GM23338 (cell line): ENCODE data around the gene CTDP1. TPM values are rescaled to one million over a fixed set of nuclear protein-coding genes. Genes with fewer than 3 reads are reported as not detected.

ENCODE experiments used
- ATAC-seq: fragments of 200-7000 bp; cut with Tn5 transposase; 3 replicates; pipeline ENCODE4 v1.9.1; 2020
- DNase-seq: peaks from one replicate; pipeline ENCODE4 v3.0.0-alpha.2; 2015; ENCODE audit warnings: low spot score
- H2AFZ ChIP-seq: fragments of 200-600 bp; sonication (generic); 2 replicates; pipeline ENCODE4 v1.8.0; 2016; ENCODE audit warnings: antibody characterized with exemption, mild to moderate bottlenecking, moderate library complexity
- H3F3A ChIP-seq: fragments of 200-600 bp; sonication (generic); replicated peaks from 2 replicates; pipeline ENCODE4 v1.8.0; 2017; ENCODE audit warnings: antibody characterized with exemption, mixed run types, low read depth
- H3K27ac ChIP-seq: fragments of 200-600 bp; sonication (generic); 2 replicates; pipeline ENCODE4 v1.6.1; 2016; ENCODE audit warnings: low read depth
- H3K27me3 ChIP-seq: fragments of 200-600 bp; sonication (generic); 2 replicates; pipeline ENCODE4 v1.8.0; 2016; ENCODE audit warnings: mild to moderate bottlenecking, mixed run types, moderate library complexity; ENCODE audit not compliant: insufficient read depth
- H3K36me3 ChIP-seq: fragments of 200-600 bp; sonication (generic); 2 replicates; pipeline ENCODE4 v1.8.0; 2016; ENCODE audit warnings: mild to moderate bottlenecking; ENCODE audit not compliant: insufficient read depth
- H3K4me1 ChIP-seq: fragments of 200-600 bp; sonication (generic); 2 replicates; pipeline ENCODE4 v1.8.0; 2016; ENCODE audit warnings: mild to moderate bottlenecking, moderate library complexity; ENCODE audit not compliant: insufficient read depth
- H3K4me2 ChIP-seq: fragments of 200-600 bp; sonication (generic); 2 replicates; pipeline ENCODE4 v1.7.1; 2017; ENCODE audit warnings: mixed run types
- H3K4me3 ChIP-seq: fragments of 200-600 bp; sonication (generic); 2 replicates; pipeline ENCODE4 v1.6.1; 2016; ENCODE audit warnings: mixed run types
- H3K79me2 ChIP-seq: fragments of 200-600 bp; sonication (generic); replicated peaks from 2 replicates; pipeline ENCODE4 v1.8.0; 2017; ENCODE audit warnings: mild to moderate bottlenecking; ENCODE audit not compliant: insufficient read depth
- H3K9me2 ChIP-seq: fragments of 200-600 bp; sonication (generic); 2 replicates; pipeline ENCODE4 v1.8.0; 2017; ENCODE audit not compliant: insufficient read depth
- H4K20me1 ChIP-seq: fragments of 200-600 bp; sonication (generic); replicated peaks from 2 replicates; pipeline ENCODE4 v1.8.0; 2017; ENCODE audit warnings: mild to moderate bottlenecking; ENCODE audit not compliant: insufficient read depth
- H3K27ac Mint-ChIP-seq: 2 replicates; pipeline ENCODE4 v1.8.0; 2020; ENCODE audit warnings: inconsistent platforms, mild to moderate bottlenecking, moderate library complexity, mixed read lengths
- H3K27me3 Mint-ChIP-seq: 3 replicates; pipeline ENCODE4 v1.8.0; 2022; ENCODE audit warnings: low read depth, mild to moderate bottlenecking, moderate library complexity, mixed read lengths, inconsistent platforms; ENCODE audit not compliant: insufficient read depth, poor library complexity
- H3K36me3 Mint-ChIP-seq: 3 replicates; pipeline ENCODE4 v1.8.0; 2021; ENCODE audit warnings: low read depth, mild to moderate bottlenecking, inconsistent platforms, moderate library complexity, mixed read lengths
- H3K4me1 Mint-ChIP-seq: 3 replicates; pipeline ENCODE4 v1.8.0; 2020; ENCODE audit warnings: mild to moderate bottlenecking, inconsistent platforms, mixed read lengths
- H3K4me3 Mint-ChIP-seq: 3 replicates; pipeline ENCODE4 v1.8.0; 2021; ENCODE audit warnings: moderate library complexity, mild to moderate bottlenecking, inconsistent platforms, mixed read lengths
- H3K9me3 Mint-ChIP-seq: 3 replicates; pipeline ENCODE4 v1.8.0; 2020; ENCODE audit warnings: moderate library complexity, mild to moderate bottlenecking, inconsistent platforms, mixed read lengths
- CREB1 ChIP-seq: fragments of 250-450 bp; sonication (Bioruptor Pico); IDR thresholded peaks from 2 replicates; pipeline ENCODE4 v1.5.0; 2020; ENCODE audit warnings: low read depth, mild to moderate bottlenecking, moderate library complexity
- ETS1 ChIP-seq: IDR thresholded peaks from 2 replicates; pipeline ENCODE4 v1.6.1; 2016; ENCODE audit warnings: antibody characterized with exemption
- EZH2 ChIP-seq: fragments of 200-600 bp; sonication (generic); IDR thresholded peaks from one replicate; pipeline ENCODE4 v1.8.0; 2017; ENCODE audit warnings: antibody characterized with exemption, mild to moderate bottlenecking, low read depth; ENCODE audit not compliant: unreplicated experiment
- EZH2phosphoT487 ChIP-seq: fragments of 200-600 bp; sonication (generic); IDR thresholded peaks from one replicate; pipeline ENCODE4 v1.8.1; 2018; ENCODE audit warnings: antibody characterized with exemption; ENCODE audit not compliant: unreplicated experiment
- JUNB ChIP-seq: IDR thresholded peaks from one replicate; pipeline ENCODE4 v1.6.1; 2016; ENCODE audit warnings: antibody characterized with exemption; ENCODE audit not compliant: unreplicated experiment
- NANOG ChIP-seq: IDR thresholded peaks from 2 replicates; pipeline ENCODE4 v1.6.1; 2016; ENCODE audit warnings: antibody characterized with exemption, borderline replicate concordance
- POLR2AphosphoS5 ChIP-seq: IDR thresholded peaks from 2 replicates; pipeline ENCODE4 v1.6.1; 2016; ENCODE audit warnings: antibody characterized with exemption, low read depth
- STAT1 ChIP-seq: IDR thresholded peaks from one replicate; pipeline ENCODE4 v1.6.1; 2016; ENCODE audit warnings: antibody characterized with exemption; ENCODE audit not compliant: unreplicated experiment
- ZNF114 ChIP-seq: fragments of 250-450 bp; sonication (Bioruptor Pico); IDR thresholded peaks from 2 replicates; pipeline ENCODE4 v1.5.0; 2020; ENCODE audit warnings: mild to moderate bottlenecking, moderate library complexity
- ZNF331 ChIP-seq: fragments of 250-450 bp; sonication (Bioruptor Pico); IDR thresholded peaks from 2 replicates; pipeline ENCODE4 v1.5.0; 2020; ENCODE audit warnings: low read depth, mild to moderate bottlenecking, moderate library complexity
- polyA plus RNA-seq: library from polyadenylated mRNA; unstranded; fragments of >200 nt; fragmentation: Nextera tagmentation; extraction: Ambion mirVana; gene quantifications from 2 replicates; pipeline ENCODE4 v1.2.1, GENCODE V29; 2016
- total RNA-seq: library from RNA; depleted of rRNA; stranded (reverse); fragments of >200 nt; shearing (Covaris generic); gene quantifications from 2 replicates; pipeline ENCODE4 v1.2.3, GENCODE V29; 2014
- TF ChIP-seq, protein P1 (sequence below): fragments of 250-450 bp; sonication (Bioruptor Pico); IDR thresholded peaks from 2 replicates; pipeline ENCODE4 v1.5.0; 2020; ENCODE audit warnings: mild to moderate bottlenecking, moderate library complexity
- TF ChIP-seq, protein P2 (sequence below): IDR thresholded peaks from one replicate; pipeline ENCODE4 v1.6.1; 2018; ENCODE audit warnings: antibody characterized with exemption; ENCODE audit not compliant: unreplicated experiment
- TF ChIP-seq, protein P3 (sequence below), 2 experiments: fragments of 200-600 bp in 1 of 2; sonication (generic) in 1 of 2; conservative IDR thresholded peaks; 2 replicates each; pipeline versions ENCODE4 v1.5.1 to v1.6.1; 2016 to 2017; ENCODE audit warnings: antibody characterized with exemption in 2 of 2, low read depth in 2 of 2, mild to moderate bottlenecking in 2 of 2, moderate library complexity in 1 of 2

CTDP1 gene
- total and polyA plus RNA-seq, 2 experiments from 2014 or later: 9.4 to 51.6 TPM

DNA sequence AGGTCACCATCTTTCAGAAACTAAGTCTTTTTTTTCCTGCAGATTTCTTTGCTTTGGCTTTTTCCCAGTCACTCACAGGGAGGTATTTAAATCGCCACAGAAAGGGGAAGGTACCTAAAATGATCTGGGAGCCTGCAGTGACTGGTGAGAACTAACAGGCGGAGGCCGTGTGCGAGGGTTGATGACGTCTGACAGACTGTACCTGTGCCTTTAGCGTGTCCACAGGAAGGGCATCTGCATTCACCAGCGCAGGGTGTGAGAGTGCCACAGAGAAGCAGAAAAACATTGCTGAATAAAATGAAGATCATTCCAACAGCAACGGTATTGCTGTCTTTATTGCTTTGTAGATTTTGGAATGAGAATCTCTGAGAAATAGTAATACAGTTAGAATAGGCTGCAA lies 5.7 kb downstream of the CTDP1 start:
- no peak overlapping the region for H3K27ac ChIP-seq
- no peaks in the 10 kb centered on the region for H3K9me2 ChIP-seq
- Mint-ChIP-seq H3K36me3 (peaks cover 8% of the 10 kb centered on the region; the same call in 1 of the 3 replicates), H3K9me3 (no peaks in the 10 kb centered on the region), H3K4me3 (no peak overlapping the region), H3K27ac (no peak overlapping the region), H3K27me3 (peaks cover 11% of the 10 kb centered on the region), H3K4me1 (peaks cover 20% of the 10 kb centered on the region)
- no peak overlapping the region for H2AFZ ChIP-seq
- no peak for TF ChIP-seq CREB1 (CRISPR knock-in tag)
- no peak for TF ChIP-seq ETS1
- no peak for TF ChIP-seq EZH2
- TF ChIP-seq, protein P1, sequence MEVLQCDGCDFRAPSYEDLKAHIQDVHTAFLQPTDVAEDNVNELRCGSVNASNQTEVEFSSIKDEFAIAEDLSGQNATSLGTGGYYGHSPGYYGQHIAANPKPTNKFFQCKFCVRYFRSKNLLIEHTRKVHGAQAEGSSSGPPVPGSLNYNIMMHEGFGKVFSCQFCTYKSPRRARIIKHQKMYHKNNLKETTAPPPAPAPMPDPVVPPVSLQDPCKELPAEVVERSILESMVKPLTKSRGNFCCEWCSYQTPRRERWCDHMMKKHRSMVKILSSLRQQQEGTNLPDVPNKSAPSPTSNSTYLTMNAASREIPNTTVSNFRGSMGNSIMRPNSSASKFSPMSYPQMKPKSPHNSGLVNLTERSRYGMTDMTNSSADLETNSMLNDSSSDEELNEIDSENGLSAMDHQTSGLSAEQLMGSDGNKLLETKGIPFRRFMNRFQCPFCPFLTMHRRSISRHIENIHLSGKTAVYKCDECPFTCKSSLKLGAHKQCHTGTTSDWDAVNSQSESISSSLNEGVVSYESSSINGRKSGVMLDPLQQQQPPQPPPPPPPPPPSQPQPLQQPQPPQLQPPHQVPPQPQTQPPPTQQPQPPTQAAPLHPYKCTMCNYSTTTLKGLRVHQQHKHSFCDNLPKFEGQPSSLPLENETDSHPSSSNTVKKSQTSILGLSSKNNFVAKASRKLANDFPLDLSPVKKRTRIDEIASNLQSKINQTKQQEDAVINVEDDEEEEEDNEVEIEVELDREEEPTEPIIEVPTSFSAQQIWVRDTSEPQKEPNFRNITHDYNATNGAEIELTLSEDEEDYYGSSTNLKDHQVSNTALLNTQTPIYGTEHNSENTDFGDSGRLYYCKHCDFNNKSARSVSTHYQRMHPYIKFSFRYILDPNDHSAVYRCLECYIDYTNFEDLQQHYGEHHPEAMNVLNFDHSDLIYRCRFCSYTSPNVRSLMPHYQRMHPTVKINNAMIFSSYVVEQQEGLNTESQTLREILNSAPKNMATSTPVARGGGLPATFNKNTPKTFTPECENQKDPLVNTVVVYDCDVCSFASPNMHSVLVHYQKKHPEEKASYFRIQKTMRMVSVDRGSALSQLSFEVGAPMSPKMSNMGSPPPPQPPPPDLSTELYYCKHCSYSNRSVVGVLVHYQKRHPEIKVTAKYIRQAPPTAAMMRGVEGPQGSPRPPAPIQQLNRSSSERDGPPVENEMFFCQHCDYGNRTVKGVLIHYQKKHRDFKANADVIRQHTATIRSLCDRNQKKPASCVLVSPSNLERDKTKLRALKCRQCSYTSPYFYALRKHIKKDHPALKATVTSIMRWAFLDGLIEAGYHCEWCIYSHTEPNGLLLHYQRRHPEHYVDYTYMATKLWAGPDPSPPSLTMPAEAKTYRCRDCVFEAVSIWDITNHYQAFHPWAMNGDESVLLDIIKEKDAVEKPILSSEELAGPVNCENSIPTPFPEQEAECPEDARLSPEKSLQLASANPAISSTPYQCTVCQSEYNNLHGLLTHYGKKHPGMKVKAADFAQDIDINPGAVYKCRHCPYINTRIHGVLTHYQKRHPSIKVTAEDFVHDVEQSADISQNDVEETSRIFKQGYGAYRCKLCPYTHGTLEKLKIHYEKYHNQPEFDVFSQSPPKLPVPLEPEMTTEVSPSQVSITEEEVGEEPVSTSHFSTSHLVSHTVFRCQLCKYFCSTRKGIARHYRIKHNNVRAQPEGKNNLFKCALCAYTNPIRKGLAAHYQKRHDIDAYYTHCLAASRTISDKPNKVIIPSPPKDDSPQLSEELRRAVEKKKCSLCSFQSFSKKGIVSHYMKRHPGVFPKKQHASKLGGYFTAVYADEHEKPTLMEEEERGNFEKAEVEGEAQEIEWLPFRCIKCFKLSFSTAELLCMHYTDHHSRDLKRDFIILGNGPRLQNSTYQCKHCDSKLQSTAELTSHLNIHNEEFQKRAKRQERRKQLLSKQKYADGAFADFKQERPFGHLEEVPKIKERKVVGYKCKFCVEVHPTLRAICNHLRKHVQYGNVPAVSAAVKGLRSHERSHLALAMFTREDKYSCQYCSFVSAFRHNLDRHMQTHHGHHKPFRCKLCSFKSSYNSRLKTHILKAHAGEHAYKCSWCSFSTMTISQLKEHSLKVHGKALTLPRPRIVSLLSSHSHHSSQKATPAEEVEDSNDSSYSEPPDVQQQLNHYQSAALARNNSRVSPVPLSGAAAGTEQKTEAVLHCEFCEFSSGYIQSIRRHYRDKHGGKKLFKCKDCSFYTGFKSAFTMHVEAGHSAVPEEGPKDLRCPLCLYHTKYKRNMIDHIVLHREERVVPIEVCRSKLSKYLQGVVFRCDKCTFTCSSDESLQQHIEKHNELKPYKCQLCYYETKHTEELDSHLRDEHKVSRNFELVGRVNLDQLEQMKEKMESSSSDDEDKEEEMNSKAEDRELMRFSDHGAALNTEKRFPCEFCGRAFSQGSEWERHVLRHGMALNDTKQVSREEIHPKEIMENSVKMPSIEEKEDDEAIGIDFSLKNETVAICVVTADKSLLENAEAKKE (CRISPR knock-in tag): no peak
- TF ChIP-seq POLR2AphosphoS5: no peak
- no peak for TF ChIP-seq NANOG
- no peak for TF ChIP-seq JUNB
- TF ChIP-seq, protein P2, sequence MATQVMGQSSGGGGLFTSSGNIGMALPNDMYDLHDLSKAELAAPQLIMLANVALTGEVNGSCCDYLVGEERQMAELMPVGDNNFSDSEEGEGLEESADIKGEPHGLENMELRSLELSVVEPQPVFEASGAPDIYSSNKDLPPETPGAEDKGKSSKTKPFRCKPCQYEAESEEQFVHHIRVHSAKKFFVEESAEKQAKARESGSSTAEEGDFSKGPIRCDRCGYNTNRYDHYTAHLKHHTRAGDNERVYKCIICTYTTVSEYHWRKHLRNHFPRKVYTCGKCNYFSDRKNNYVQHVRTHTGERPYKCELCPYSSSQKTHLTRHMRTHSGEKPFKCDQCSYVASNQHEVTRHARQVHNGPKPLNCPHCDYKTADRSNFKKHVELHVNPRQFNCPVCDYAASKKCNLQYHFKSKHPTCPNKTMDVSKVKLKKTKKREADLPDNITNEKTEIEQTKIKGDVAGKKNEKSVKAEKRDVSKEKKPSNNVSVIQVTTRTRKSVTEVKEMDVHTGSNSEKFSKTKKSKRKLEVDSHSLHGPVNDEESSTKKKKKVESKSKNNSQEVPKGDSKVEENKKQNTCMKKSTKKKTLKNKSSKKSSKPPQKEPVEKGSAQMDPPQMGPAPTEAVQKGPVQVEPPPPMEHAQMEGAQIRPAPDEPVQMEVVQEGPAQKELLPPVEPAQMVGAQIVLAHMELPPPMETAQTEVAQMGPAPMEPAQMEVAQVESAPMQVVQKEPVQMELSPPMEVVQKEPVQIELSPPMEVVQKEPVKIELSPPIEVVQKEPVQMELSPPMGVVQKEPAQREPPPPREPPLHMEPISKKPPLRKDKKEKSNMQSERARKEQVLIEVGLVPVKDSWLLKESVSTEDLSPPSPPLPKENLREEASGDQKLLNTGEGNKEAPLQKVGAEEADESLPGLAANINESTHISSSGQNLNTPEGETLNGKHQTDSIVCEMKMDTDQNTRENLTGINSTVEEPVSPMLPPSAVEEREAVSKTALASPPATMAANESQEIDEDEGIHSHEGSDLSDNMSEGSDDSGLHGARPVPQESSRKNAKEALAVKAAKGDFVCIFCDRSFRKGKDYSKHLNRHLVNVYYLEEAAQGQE: no peak
- no peak for TF ChIP-seq ZNF114 (CRISPR knock-in tag)
- no peak for TF ChIP-seq ZNF331
- TF ChIP-seq, protein P3, sequence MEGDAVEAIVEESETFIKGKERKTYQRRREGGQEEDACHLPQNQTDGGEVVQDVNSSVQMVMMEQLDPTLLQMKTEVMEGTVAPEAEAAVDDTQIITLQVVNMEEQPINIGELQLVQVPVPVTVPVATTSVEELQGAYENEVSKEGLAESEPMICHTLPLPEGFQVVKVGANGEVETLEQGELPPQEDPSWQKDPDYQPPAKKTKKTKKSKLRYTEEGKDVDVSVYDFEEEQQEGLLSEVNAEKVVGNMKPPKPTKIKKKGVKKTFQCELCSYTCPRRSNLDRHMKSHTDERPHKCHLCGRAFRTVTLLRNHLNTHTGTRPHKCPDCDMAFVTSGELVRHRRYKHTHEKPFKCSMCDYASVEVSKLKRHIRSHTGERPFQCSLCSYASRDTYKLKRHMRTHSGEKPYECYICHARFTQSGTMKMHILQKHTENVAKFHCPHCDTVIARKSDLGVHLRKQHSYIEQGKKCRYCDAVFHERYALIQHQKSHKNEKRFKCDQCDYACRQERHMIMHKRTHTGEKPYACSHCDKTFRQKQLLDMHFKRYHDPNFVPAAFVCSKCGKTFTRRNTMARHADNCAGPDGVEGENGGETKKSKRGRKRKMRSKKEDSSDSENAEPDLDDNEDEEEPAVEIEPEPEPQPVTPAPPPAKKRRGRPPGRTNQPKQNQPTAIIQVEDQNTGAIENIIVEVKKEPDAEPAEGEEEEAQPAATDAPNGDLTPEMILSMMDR (conservative IDR thresholded peaks at IDR 0.05; ENCODE audit: low read depth in 2 of 2): no peak
- no peak for TF ChIP-seq STAT1
- no peak for TF ChIP-seq EZH2phosphoT487
- peaks cover 42% of the 10 kb centered on the region for H4K20me1 ChIP-seq
- no peak for ATAC-seq
- H3K36me3 ChIP-seq: no peaks in the 10 kb centered on the region
- no peaks in the 10 kb centered on the region for H3K27me3 ChIP-seq
- H3K4me1 ChIP-seq: no peaks in the 10 kb centered on the region; the same call in 1 of the 2 replicates
- H3K4me3 ChIP-seq: no peak overlapping the region
- H3F3A ChIP-seq: no peaks in the 10 kb centered on the region
- DNase-seq: no peak
- H3K79me2 ChIP-seq: peaks cover 91% of the 10 kb centered on the region
- H3K4me2 ChIP-seq: no peak overlapping the region
